ENCODE data around the gene WFS1.

DNA sequence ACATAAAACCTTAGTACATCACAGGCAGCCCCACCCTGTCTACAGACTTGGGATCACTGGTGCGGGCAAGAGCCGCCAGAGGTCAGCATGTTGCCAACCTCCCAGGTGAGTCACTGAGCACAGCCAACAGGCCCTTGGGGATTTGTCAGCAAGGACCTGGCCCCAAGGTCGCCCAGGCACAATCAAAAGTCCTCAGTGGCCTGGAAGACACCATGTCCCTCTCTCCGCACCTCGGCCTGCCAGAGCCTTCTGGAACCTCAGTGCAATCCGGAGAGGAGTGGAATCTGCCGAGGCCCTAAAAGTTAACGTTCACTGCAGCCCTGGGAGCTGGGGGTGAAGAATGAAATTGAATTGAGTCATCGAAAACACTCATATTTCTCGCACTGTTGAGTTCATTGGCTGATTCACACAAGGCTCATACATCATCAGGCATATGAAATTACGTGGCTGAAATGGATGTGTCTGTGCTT lies 74.3 kb downstream of the WFS1 start:
- TF ChIP-seq, protein P1, sequence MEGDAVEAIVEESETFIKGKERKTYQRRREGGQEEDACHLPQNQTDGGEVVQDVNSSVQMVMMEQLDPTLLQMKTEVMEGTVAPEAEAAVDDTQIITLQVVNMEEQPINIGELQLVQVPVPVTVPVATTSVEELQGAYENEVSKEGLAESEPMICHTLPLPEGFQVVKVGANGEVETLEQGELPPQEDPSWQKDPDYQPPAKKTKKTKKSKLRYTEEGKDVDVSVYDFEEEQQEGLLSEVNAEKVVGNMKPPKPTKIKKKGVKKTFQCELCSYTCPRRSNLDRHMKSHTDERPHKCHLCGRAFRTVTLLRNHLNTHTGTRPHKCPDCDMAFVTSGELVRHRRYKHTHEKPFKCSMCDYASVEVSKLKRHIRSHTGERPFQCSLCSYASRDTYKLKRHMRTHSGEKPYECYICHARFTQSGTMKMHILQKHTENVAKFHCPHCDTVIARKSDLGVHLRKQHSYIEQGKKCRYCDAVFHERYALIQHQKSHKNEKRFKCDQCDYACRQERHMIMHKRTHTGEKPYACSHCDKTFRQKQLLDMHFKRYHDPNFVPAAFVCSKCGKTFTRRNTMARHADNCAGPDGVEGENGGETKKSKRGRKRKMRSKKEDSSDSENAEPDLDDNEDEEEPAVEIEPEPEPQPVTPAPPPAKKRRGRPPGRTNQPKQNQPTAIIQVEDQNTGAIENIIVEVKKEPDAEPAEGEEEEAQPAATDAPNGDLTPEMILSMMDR (IDR thresholded peaks at IDR 0.05) = no peak
- TF ChIP-seq POLR2A (IDR thresholded peaks at IDR 0.05) = no peak

Measured in thyroid gland (tissue), 4 donors.